B cell (primary cell): ENCODE results near the gene GCAT.

Experiments
- EZH2 ChIP-seq: IDR thresholded peaks from 2 replicates; pipeline ENCODE4 v1.6.1; 2012; ENCODE audit warnings: borderline replicate concordance, low read depth, mild to moderate bottlenecking, moderate library complexity, low read length; ENCODE audit not compliant: insufficient read depth, poor library complexity, severe bottlenecking
- TF ChIP-seq, protein P1 (sequence below): fragments of 200-600 bp; IDR thresholded peaks from one replicate; pipeline ENCODE4 v1.8.0; 2022; ENCODE audit warnings: antibody characterized with exemption, mild to moderate bottlenecking

DNA sequence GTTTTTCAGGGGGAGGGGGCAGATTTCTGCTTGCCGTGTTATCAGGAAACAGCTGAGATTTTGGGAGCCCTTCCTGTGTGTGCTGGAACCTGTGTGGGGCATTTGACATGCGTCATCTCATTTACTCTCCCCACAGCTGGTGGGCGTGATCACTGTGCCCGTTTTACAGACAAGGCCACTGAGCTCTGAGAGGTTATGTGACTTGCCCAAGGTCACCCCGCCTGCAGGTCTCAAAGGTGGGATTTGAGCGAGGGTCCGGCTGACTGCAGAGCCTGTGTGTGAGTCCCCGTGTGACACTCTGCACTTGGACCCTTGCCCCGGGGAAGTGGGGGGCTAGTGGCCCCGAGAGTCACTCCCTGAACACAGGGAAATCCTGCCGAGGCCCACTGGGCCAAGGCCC is 48.5 kb upstream of the GCAT start:
- TF ChIP-seq, protein P1, sequence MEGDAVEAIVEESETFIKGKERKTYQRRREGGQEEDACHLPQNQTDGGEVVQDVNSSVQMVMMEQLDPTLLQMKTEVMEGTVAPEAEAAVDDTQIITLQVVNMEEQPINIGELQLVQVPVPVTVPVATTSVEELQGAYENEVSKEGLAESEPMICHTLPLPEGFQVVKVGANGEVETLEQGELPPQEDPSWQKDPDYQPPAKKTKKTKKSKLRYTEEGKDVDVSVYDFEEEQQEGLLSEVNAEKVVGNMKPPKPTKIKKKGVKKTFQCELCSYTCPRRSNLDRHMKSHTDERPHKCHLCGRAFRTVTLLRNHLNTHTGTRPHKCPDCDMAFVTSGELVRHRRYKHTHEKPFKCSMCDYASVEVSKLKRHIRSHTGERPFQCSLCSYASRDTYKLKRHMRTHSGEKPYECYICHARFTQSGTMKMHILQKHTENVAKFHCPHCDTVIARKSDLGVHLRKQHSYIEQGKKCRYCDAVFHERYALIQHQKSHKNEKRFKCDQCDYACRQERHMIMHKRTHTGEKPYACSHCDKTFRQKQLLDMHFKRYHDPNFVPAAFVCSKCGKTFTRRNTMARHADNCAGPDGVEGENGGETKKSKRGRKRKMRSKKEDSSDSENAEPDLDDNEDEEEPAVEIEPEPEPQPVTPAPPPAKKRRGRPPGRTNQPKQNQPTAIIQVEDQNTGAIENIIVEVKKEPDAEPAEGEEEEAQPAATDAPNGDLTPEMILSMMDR: no peak
- TF ChIP-seq EZH2: no peak
